ENCODE data around the gene CBX7. TPM values are rescaled to one million over a fixed set of nuclear protein-coding genes. Genes with fewer than 3 reads are reported as not detected.

The CBX7 gene
- total and polyA plus RNA-seq, 4 donors = 8.5 to 12.7 (median 9.5) TPM

GRCh38 chr22:39136317-39136716 lies 16.2 kb downstream of the CBX7 start:
- peaks cover 19% of the 10 kb centered on the region for H3K4me1 ChIP-seq (ENCODE audit: control insufficient read depth, insufficient read depth, low read length)
- no peaks in the 10 kb centered on the region for H3K27me3 ChIP-seq (ENCODE audit: control insufficient read depth, insufficient read depth, low read length)
- H3K36me3 ChIP-seq (ENCODE audit: control insufficient read depth, insufficient read depth, low read length) = peaks cover 49% of the 10 kb centered on the region
- no peak overlapping the region for H3K27ac ChIP-seq (ENCODE audit: low read depth, low read length)
- no peak for DNase-seq (ENCODE audit: low read depth in 4 of 6, low spot score in 6 of 6)
- H3K9me3 ChIP-seq (ENCODE audit: control insufficient read depth, insufficient read depth, low read length) = no peaks in the 10 kb centered on the region
- WGBS (ENCODE audit: insufficient coverage) = 88% methylated on average over 8 of the region's 8 CpGs
- no peak overlapping the region for H3K4me3 ChIP-seq (ENCODE audit: low read depth, low read length)

- no peaks in the 10 kb centered on the region for H3K27me3 ChIP-seq (ENCODE audit: control insufficient read depth, insufficient read depth, low read length)
- no peak overlapping the region for H3K4me3 ChIP-seq (ENCODE audit: low read depth, low read length)
- H3K27ac ChIP-seq (ENCODE audit: low read depth, low read length) = no peak overlapping the region
- no peaks in the 10 kb centered on the region for H3K9me3 ChIP-seq (ENCODE audit: control insufficient read depth, insufficient read depth, low read length)
- H3K36me3 ChIP-seq (ENCODE audit: control insufficient read depth, insufficient read depth, low read length) = peaks cover 40% of the 10 kb centered on the region
- WGBS (ENCODE audit: insufficient coverage) = 38% methylated on average over 12 of the region's 15 CpGs
- H3K4me1 ChIP-seq (ENCODE audit: control insufficient read depth, insufficient read depth, low read length) = peaks cover 27% of the 10 kb centered on the region
- peak in 4 of 6 donors; percentile 19 to 63 (median 40) for DNase-seq (ENCODE audit: low read depth in 4 of 6, low spot score in 6 of 6)
Measured at GRCh38 chr22:39135092-39135896, 17.2 kb downstream of the CBX7 start.

GRCh38 chr22:39134366-39135091 lies 18.0 kb downstream of the CBX7 start:
- no peak overlapping the region for H3K27ac ChIP-seq (ENCODE audit: low read depth, low read length)
- no peak overlapping the region for H3K4me3 ChIP-seq (ENCODE audit: low read depth, low read length)
- H3K4me1 ChIP-seq (ENCODE audit: control insufficient read depth, insufficient read depth, low read length) = peaks cover 33% of the 10 kb centered on the region
- no peaks in the 10 kb centered on the region for H3K9me3 ChIP-seq (ENCODE audit: control insufficient read depth, insufficient read depth, low read length)
- no peak for DNase-seq (ENCODE audit: low read depth in 4 of 6, low spot score in 6 of 6)
- no peaks in the 10 kb centered on the region for H3K27me3 ChIP-seq (ENCODE audit: control insufficient read depth, insufficient read depth, low read length)
- WGBS (ENCODE audit: insufficient coverage) = 80% methylated on average over 34 of the region's 35 CpGs
- peaks cover 37% of the 10 kb centered on the region for H3K36me3 ChIP-seq (ENCODE audit: control insufficient read depth, insufficient read depth, low read length)

GRCh38 chr22:39133871-39134270 lies 18.6 kb downstream of the CBX7 start:
- peaks cover 33% of the 10 kb centered on the region for H3K4me1 ChIP-seq (ENCODE audit: control insufficient read depth, insufficient read depth, low read length)
- H3K9me3 ChIP-seq (ENCODE audit: control insufficient read depth, insufficient read depth, low read length) = no peaks in the 10 kb centered on the region
- H3K27me3 ChIP-seq (ENCODE audit: control insufficient read depth, insufficient read depth, low read length) = no peaks in the 10 kb centered on the region
- no peak overlapping the region for H3K4me3 ChIP-seq (ENCODE audit: low read depth, low read length)
- DNase-seq (ENCODE audit: low read depth in 4 of 6, low spot score in 6 of 6) = no peak
- H3K36me3 ChIP-seq (ENCODE audit: control insufficient read depth, insufficient read depth, low read length) = peaks cover 35% of the 10 kb centered on the region
- WGBS (ENCODE audit: insufficient coverage) = 86% methylated on average over 12 of the region's 17 CpGs
- no peak overlapping the region for H3K27ac ChIP-seq (ENCODE audit: low read depth, low read length)

- Histone ChIP-seq H3K4me3 (ENCODE audit: low read depth, low read length) (no peak overlapping the region), H3K27me3 (ENCODE audit: control insufficient read depth, insufficient read depth, low read length) (no peaks in the 10 kb centered on the region), H3K4me1 (ENCODE audit: control insufficient read depth, insufficient read depth, low read length) (peaks cover 33% of the 10 kb centered on the region), H3K36me3 (ENCODE audit: control insufficient read depth, insufficient read depth, low read length) (peaks cover 31% of the 10 kb centered on the region), H3K9me3 (ENCODE audit: control insufficient read depth, insufficient read depth, low read length) (no peaks in the 10 kb centered on the region), H3K27ac (ENCODE audit: low read depth, low read length) (no peak overlapping the region)
- no peak for DNase-seq (ENCODE audit: low read depth in 4 of 6, low spot score in 6 of 6)
- WGBS (ENCODE audit: insufficient coverage) = 95% methylated on average over 17 of the region's 22 CpGs
Measured at GRCh38 chr22:39132871-39133524, 19.5 kb downstream of the CBX7 start.

GRCh38 chr22:39132281-39132680 lies 20.2 kb downstream of the CBX7 start:
- no peak for DNase-seq (ENCODE audit: low read depth in 4 of 6, low spot score in 6 of 6)
- peaks cover 31% of the 10 kb centered on the region for H3K36me3 ChIP-seq (ENCODE audit: control insufficient read depth, insufficient read depth, low read length)
- no peaks in the 10 kb centered on the region for H3K9me3 ChIP-seq (ENCODE audit: control insufficient read depth, insufficient read depth, low read length)
- H3K4me1 ChIP-seq (ENCODE audit: control insufficient read depth, insufficient read depth, low read length) = peaks cover 33% of the 10 kb centered on the region
- H3K27ac ChIP-seq (ENCODE audit: low read depth, low read length) = no peak overlapping the region
- no peak overlapping the region for H3K4me3 ChIP-seq (ENCODE audit: low read depth, low read length)
- no peaks in the 10 kb centered on the region for H3K27me3 ChIP-seq (ENCODE audit: control insufficient read depth, insufficient read depth, low read length)
- WGBS (ENCODE audit: insufficient coverage) = 84% methylated on average over 4 of the region's 6 CpGs

- no peaks in the 10 kb centered on the region for H3K27me3 ChIP-seq (ENCODE audit: control insufficient read depth, insufficient read depth, low read length)
- peaks cover 29% of the 10 kb centered on the region for H3K36me3 ChIP-seq (ENCODE audit: control insufficient read depth, insufficient read depth, low read length)
- H3K9me3 ChIP-seq (ENCODE audit: control insufficient read depth, insufficient read depth, low read length) = no peaks in the 10 kb centered on the region
- H3K4me1 ChIP-seq (ENCODE audit: control insufficient read depth, insufficient read depth, low read length) = peaks cover 33% of the 10 kb centered on the region
- 27% methylated on average over 17 of the region's 24 CpGs for WGBS (ENCODE audit: insufficient coverage)
- H3K4me3 ChIP-seq (ENCODE audit: low read depth, low read length) = no peak overlapping the region
- H3K27ac ChIP-seq (ENCODE audit: low read depth, low read length) = no peak overlapping the region
- peak in 2 of 6 donors; percentile 26 to 72 for DNase-seq (ENCODE audit: low read depth in 4 of 6, low spot score in 6 of 6)
Measured at GRCh38 chr22:39130892-39131855, 21.3 kb downstream of the CBX7 start.

GRCh38 chr22:39130152-39130704 lies 22.3 kb downstream of the CBX7 start:
- Histone ChIP-seq H3K4me3 (ENCODE audit: low read depth, low read length) (no peak overlapping the region), H3K4me1 (ENCODE audit: control insufficient read depth, insufficient read depth, low read length) (peaks cover 29% of the 10 kb centered on the region), H3K9me3 (ENCODE audit: control insufficient read depth, insufficient read depth, low read length) (no peaks in the 10 kb centered on the region), H3K36me3 (ENCODE audit: control insufficient read depth, insufficient read depth, low read length) (peaks cover 29% of the 10 kb centered on the region), H3K27me3 (ENCODE audit: control insufficient read depth, insufficient read depth, low read length) (no peaks in the 10 kb centered on the region), H3K27ac (ENCODE audit: low read depth, low read length) (no peak overlapping the region)
- no peak for DNase-seq (ENCODE audit: low read depth in 4 of 6, low spot score in 6 of 6)
- WGBS (ENCODE audit: insufficient coverage) = 68% methylated on average over 8 of the region's 8 CpGs

All from spinal cord (tissue), 10 donors.